Thoracic aorta (tissue), 2 donors: Measurements from ENCODE around the gene FGD5. TPM values are rescaled to one million over a fixed set of nuclear protein-coding genes. Genes with fewer than 3 reads are reported as not detected.

Experiments used
- ATAC-seq: fragments of 150-250 bp; one replicate; pipeline ENCODE4 v1.8.0; 2017; ENCODE audit warnings: low read depth; ENCODE audit not compliant: insufficient number of reproducible peaks, low FRiP score
- DNase-seq: peaks from one replicate; pipeline ENCODE4 v3.0.0-alpha.2; 2020; ENCODE audit warnings: low spot score
- H3K27ac ChIP-seq, 2 donors: fragments of 200-600 bp; sonication (generic); 1 replicate in 1 of 2; 2 replicates in 1 of 2; pipeline ENCODE4 v1.5.1; 2016; ENCODE audit warnings: mild to moderate bottlenecking in 2 of 2, moderate library complexity in 2 of 2
- H3K27me3 ChIP-seq: fragments of 200-600 bp; sonication (generic); replicated peaks from 2 replicates; pipeline ENCODE4 v1.6.0; 2016; ENCODE audit warnings: mild to moderate bottlenecking; ENCODE audit not compliant: insufficient read depth
- H3K36me3 ChIP-seq: fragments of 200-600 bp; sonication (generic); one replicate; pipeline ENCODE4 v1.5.1; 2016
- H3K4me1 ChIP-seq, 2 donors: fragments of 200-600 bp; sonication (generic); 1 replicate in 1 of 2; 2 replicates in 1 of 2; pipeline versions ENCODE4 v1.5.1 to v1.6.0; 2016; ENCODE audit warnings: low read depth in 2 of 2, mild to moderate bottlenecking in 1 of 2; ENCODE audit not compliant: control insufficient read depth in 1 of 2
- H3K4me3 ChIP-seq: fragments of 200-600 bp; sonication (generic); 2 replicates; pipeline ENCODE4 v1.5.1; 2016; ENCODE audit warnings: mild to moderate bottlenecking
- H3K9me3 ChIP-seq: fragments of 200-600 bp; sonication (generic); 2 replicates; pipeline ENCODE4 v1.5.1; 2016
- total RNA-seq, 2 donors: library from RNA; depleted of rRNA; stranded (reverse); fragments of >200 nt; gene quantifications; one replicate each; pipeline versions ENCODE4 v1.1.0 to v1.2.3, GENCODE V29; 2016
- TF ChIP-seq, protein P1 (sequence below): fragments of 200-600 bp; sonication (generic); IDR thresholded peaks from one replicate; pipeline ENCODE4 v1.5.1; 2019; ENCODE audit warnings: antibody characterized with exemption

Gene FGD5
- total RNA-seq, 2 donors from 2014 or later, result 15.4 to 21.4 TPM

DNA sequence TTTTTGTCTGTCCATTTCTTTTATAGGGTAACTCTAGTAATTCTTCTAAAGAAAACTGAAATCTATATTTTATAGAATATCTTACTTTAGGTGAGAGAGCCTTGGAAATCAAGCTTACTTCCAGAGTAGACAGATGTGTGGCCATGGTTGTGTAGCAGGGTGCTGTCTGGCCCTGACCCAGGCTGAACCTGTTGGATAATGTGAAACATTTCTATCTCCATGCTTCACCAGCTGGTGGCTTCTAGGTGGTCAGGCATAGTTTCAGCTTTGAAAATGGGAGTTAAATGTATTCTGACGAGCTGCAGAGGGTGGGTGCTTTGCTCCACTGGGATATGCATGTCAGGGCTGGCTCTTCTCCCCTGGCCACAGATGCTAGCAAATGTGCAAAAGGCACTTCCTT, 107.8 kb downstream of the FGD5 start:
- H3K9me3 ChIP-seq, result no peaks in the 10 kb centered on the region
- no peak overlapping the region for H3K27ac ChIP-seq
- no peaks in the 10 kb centered on the region for H3K36me3 ChIP-seq
- H3K4me1 ChIP-seq, result no peaks in the 10 kb centered on the region
- H3K27me3 ChIP-seq, result no peaks in the 10 kb centered on the region
- TF ChIP-seq, protein P1, sequence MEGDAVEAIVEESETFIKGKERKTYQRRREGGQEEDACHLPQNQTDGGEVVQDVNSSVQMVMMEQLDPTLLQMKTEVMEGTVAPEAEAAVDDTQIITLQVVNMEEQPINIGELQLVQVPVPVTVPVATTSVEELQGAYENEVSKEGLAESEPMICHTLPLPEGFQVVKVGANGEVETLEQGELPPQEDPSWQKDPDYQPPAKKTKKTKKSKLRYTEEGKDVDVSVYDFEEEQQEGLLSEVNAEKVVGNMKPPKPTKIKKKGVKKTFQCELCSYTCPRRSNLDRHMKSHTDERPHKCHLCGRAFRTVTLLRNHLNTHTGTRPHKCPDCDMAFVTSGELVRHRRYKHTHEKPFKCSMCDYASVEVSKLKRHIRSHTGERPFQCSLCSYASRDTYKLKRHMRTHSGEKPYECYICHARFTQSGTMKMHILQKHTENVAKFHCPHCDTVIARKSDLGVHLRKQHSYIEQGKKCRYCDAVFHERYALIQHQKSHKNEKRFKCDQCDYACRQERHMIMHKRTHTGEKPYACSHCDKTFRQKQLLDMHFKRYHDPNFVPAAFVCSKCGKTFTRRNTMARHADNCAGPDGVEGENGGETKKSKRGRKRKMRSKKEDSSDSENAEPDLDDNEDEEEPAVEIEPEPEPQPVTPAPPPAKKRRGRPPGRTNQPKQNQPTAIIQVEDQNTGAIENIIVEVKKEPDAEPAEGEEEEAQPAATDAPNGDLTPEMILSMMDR, result no peak
- no peak for ATAC-seq
- H3K4me3 ChIP-seq, result no peak overlapping the region
- DNase-seq, result no peak

DNA sequence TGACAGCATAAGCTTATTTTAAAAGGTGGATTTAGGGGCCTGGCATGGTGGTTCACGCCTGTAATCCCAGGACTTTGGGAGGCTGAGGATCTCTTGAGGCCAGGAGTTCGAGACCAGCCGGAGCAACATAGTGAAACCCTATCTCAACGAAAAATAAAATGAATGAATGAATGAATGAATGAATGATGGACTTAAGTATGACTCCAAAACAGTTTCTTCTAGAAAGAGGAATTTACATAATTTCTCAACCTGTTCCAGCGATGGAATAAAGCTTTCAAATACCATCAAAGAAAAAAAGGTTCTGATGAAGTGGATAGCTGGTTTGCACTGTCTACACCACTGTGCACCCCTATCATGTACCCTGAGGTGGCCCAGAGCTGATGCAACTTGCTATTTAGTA, 108.5 kb downstream of the FGD5 start:
- no peak for DNase-seq
- no peak for ATAC-seq

DNA sequence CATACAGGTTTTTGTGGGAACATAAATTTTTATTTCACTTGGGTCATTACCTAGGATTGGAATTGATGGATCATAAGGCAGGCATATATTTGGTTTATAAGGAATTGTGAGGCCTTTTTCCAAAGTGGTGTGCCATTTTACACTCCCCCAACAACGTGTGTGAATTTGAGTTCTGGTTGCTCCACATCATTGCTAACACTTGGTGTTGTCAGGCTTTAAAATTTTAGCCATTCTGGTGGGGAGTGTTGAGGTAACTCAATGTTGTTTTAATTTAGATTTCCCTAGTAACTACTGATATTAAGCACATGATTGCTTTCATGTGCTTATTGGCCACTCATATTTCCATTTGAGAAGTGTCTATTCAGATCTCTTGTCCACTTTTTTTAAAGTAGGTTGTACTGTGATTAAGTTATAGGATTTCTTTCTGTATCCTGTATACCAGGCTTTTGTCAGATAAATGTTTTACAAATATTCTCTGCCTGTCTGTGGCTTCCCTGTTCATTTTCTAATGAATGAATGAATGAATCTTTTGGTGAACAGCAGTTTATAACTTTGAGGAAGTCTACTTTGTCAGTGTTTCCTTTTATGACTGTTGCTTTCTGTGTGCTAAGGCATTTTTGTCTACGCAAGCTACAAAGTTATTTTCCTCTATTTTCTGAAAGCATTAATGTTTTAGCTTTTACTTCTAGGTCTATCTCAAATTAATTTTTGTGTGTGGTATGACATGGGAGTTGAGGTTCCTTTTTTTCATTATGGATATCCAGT, 110.7 kb downstream of the FGD5 start:
- Histone ChIP-seq H3K27me3 (no peaks in the 10 kb centered on the region), H3K4me3 (no peak overlapping the region), H3K27ac (no peak overlapping the region), H3K9me3 (no peaks in the 10 kb centered on the region), H3K4me1 (no peaks in the 10 kb centered on the region), H3K36me3 (no peaks in the 10 kb centered on the region)
- DNase-seq, result no peak
- TF ChIP-seq, protein P1, result no peak
- no peak for ATAC-seq

More for the DNA sequence above, 108.5 kb downstream of the FGD5 start:
- no peak overlapping the region for H3K27ac ChIP-seq
- no peaks in the 10 kb centered on the region for H3K9me3 ChIP-seq
- no peaks in the 10 kb centered on the region for H3K4me1 ChIP-seq
- no peaks in the 10 kb centered on the region for H3K36me3 ChIP-seq
- TF ChIP-seq, protein P1, result no peak
- no peak overlapping the region for H3K4me3 ChIP-seq
- no peaks in the 10 kb centered on the region for H3K27me3 ChIP-seq

DNA sequence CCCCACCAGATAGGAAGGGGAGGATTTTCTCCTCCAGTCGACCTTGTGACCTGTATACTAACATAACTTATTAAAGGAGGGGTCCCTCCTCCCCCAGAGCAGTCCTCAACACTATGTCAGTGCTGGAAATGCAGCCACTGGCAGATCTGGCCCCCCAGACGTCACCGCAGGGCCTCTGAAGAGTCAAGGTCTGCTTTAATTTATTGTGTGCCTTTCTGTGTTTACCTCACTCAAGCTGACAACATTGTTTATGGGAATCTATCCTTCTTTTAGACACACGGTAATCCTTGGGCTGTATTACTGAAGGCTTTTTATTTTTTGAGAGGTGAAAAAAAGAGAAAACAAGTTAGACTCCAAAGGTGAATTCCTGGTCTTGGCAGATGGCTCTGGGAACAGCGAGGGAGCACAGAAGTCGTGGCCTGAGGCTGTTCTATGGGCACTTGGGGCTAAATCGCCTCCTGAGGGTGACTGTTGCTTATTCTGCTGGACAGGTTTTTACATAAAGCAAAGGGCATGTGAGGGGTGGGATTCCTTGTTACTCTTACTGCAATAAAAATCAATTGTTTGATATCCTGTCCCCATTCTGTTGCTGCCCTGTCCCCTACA, 115.2 kb downstream of the FGD5 start:
- TF ChIP-seq, protein P1, result no peak
- ATAC-seq (no peak), DNase-seq (no peak)
- Histone ChIP-seq H3K9me3 (no peaks in the 10 kb centered on the region), H3K4me3 (no peak overlapping the region), H3K4me1 (no peaks in the 10 kb centered on the region), H3K27me3 (no peaks in the 10 kb centered on the region), H3K27ac (no peak overlapping the region), H3K36me3 (no peaks in the 10 kb centered on the region)

DNA sequence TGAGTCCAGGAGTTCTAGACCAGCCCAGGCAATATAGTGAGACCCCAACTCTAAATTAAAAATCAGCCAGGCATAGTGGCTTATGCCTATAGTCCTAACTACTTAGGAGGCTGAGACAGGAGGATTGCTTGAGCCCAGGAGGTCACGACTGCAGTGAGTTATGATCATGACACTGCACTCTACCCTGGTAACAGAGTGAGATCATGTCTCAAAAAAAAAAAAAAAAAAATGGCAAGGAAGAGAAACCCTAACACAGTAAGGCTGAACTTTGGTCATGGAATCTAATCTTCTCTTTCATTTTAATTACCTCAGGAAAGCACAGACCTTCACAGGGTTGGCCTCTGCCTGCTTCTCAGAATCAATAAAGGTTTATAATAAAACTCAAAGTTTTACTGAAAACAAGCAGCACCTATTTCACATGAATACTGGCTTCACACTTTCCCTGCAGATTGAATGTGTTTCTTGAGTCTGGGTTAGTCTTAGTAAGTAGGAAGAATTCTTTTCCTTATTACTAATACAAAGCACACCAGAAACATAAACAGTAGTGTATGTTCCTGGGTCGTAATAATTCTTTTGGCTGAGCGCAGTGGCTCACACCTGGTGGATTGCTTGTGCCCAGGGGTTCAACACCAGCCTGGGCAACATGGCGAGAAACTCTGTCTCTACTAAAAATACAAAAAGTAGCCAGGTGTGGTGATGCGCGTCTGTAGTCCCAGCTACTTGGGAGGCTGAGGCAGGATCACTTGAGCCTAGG, 117.0 kb downstream of the FGD5 start:
- H3K9me3 ChIP-seq, result no peaks in the 10 kb centered on the region
- ATAC-seq (no peak), DNase-seq (no peak)
- H3K4me3 ChIP-seq, result no peak overlapping the region
- TF ChIP-seq, protein P1, result no peak
- no peaks in the 10 kb centered on the region for H3K27me3 ChIP-seq
- no peaks in the 10 kb centered on the region for H3K4me1 ChIP-seq
- H3K27ac ChIP-seq, result no peak overlapping the region
- H3K36me3 ChIP-seq, result no peaks in the 10 kb centered on the region
